Adrenal gland (tissue), 12 donors: Measurements from ENCODE around the gene EED. TPM values are rescaled to one million over a fixed set of nuclear protein-coding genes. Genes with fewer than 3 reads are reported as not detected.

Experiments
- DNase-seq, 7 donors: peaks; one replicate each; pipeline ENCODE4 v3.0.0-alpha.2; 2019 to 2020
- H3K27ac ChIP-seq, 5 donors: fragments of 200-600 bp; sonication (generic) in 4 of 5; 1 replicate in 3 of 5; 2 replicates in 2 of 5; pipeline versions ENCODE4 v1.5.1 to v1.8.0; 2016 to 2020; ENCODE audit warnings: mild to moderate bottlenecking in 1 of 5
- H3K27me3 ChIP-seq: fragments of 200-600 bp; 2 replicates; pipeline ENCODE4 v1.8.0; 2021
- H3K36me3 ChIP-seq, 2 donors: fragments of 200-600 bp; replicated peaks in 1 of 2; 1 replicate in 1 of 2; 2 replicates in 1 of 2; pipeline versions ENCODE4 v1.5.1 to v1.8.0; 2018 to 2022
- H3K4me1 ChIP-seq, 2 donors: fragments of 200-600 bp; replicated peaks in 1 of 2; 1 replicate in 1 of 2; 2 replicates in 1 of 2; pipeline versions ENCODE4 v1.5.1 to v1.8.0; 2018 to 2021
- H3K4me3 ChIP-seq, 4 donors: fragments of 200-600 bp; sonication (generic) in 3 of 4; one replicate each; pipeline ENCODE4 v1.5.1; 2016 to 2018
- H3K9me3 ChIP-seq, 3 donors: fragments of 200-600 bp; sonication (generic) in 1 of 3; replicated peaks in 1 of 3; 1 replicate in 2 of 3; 2 replicates in 1 of 3; pipeline versions ENCODE4 v1.5.1 to v1.8.0; 2016 to 2021
- CTCF ChIP-seq, 6 experiments: fragments of 450-650 bp in 4 of 6; fragments of 200-600 bp in 2 of 6; sonication (generic) in 1 of 6; IDR thresholded peaks; 1 replicate in 5 of 6; 2 replicates in 1 of 6; pipeline versions ENCODE4 v1.5.1 to v1.8.0; 2016 to 2021; ENCODE audit warnings: antibody characterized with exemption in 6 of 6, mild to moderate bottlenecking in 2 of 6, moderate library complexity in 1 of 6
- POLR2A ChIP-seq, 2 donors: fragments of 450-650 bp; IDR thresholded peaks; one replicate each; pipeline ENCODE4 v1.6.1; 2017; ENCODE audit warnings: antibody characterized with exemption in 2 of 2, mild to moderate bottlenecking in 2 of 2, moderate library complexity in 1 of 2
- WGBS, 4 donors: extraction: QIAGEN DNeasy Blood & Tissue Kit in 2 of 4; methylation state at CpG; one replicate each; pipeline versions ENCODE4 v1.1.5 to v1.1.7; 2013 to 2017; 5-methylcytosine and 5-hydroxymethylcytosine counted together
- intact Hi-C, 2 donors: fragments of 100-400 bp; cut with DNase I; formaldehyde crosslinking; loops; one replicate each; pipeline versions ENCODE4 v1.14.1 to v1.15.0; 2022 to 2023
- polyA plus RNA-seq, 3 donors: library from polyadenylated mRNA; stranded (reverse); fragments of 200-250 nt in 2 of 3; fragments of 350-450 nt in 1 of 3; fragmentation: Illumina TruSeq in 1 of 3; extraction: RNeasy Lipid Tissue Mini Kit (QIAGEN cat#74804) in 1 of 3; gene quantifications; one replicate each; pipeline ENCODE4 v1.2.3, GENCODE V29; 2013 to 2014
- total RNA-seq, 9 donors: library from RNA; depleted of rRNA in 4 of 9; stranded (reverse); fragments of >200 nt in 4 of 9; fragments of 120-200 nt in 1 of 9; fragmentation: NEBNext Ultra II Directional in 1 of 9; extraction: Animal tissue kit (Norgen Biotek cat#: 25700) in 1 of 9; gene quantifications; one replicate each; pipeline versions ENCODE4 v1.1.0 to v1.2.4, GENCODE V29; 2013 to 2023
- donor health status: healthy with polysubstance abuse.
- donor health status: Bipolar disorder and iron deficiency.
- donor health status: DM: yes; HTN: yes; CAD: no.
- donor health status: DM: no; HTN: no; CAD: no.
- donor health status: DM: no; HTN: no; CAD: no.
- donor health status: DM: yes; HTN: yes; CAD: no.

Gene EED
- total and polyA plus RNA-seq, 12 donors, result 8.5 to 21.6 (median 16.5) TPM

DNA sequence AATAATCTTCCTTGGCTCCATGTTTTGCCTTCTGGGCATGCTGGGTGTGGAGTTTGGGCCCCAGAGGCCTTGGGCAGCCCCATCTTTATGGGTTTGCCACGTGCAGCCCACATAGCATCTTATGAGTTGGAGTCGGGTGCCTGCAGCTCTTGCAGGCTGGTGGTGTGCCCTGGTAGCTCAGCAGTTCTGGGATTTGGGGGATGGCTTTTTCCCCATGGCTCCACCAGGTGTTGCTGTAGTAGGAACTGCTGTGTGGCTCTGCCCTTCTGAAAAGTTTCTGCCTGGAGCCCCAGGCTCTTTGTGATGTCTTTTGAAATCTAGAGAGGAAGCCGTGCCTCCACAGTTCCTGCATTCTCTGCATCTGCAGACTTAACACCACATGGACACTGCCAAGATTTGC lies 16.8 kb downstream of the EED start:
- intact Hi-C loops, result no loop called here
- Histone ChIP-seq H3K9me3 (no peaks in the 10 kb centered on the region), H3K27me3 (no peaks in the 10 kb centered on the region), H3K4me1 (no peaks in the 10 kb centered on the region), H3K4me3 (no peak overlapping the region), H3K36me3 (peaks cover 0 to 13% of the 10 kb centered on the region in 2 donors), H3K27ac (no peak overlapping the region)
- TF ChIP-seq CTCF (IDR thresholded peaks at IDR 0.05) (no peak), POLR2A (IDR thresholded peaks at IDR 0.05) (no peak)
- 92 to 100% (median 97%) methylated on average over 3 of the region's 3 CpGs for WGBS, 4 donors
- DNase-seq, result no peak

DNA sequence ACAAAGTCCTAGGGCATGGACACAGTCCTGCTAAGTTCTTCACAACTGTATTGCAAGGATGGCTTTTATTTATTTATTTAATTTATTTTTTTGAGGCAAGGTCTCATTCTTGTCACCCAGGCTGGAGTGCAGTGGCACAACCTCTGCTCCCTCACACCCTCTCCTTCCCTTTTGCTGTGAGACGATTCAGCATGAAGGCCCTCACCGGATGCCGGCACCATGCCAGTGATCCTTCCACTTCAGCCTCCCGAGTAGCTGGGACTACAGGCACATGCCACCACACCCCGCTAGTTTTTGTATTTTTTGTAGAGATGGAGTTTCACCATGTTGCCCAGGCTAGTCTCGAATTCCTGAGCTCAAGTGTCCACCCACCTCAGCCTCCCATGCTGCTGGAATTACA lies 17.8 kb downstream of the EED start:
- peaks cover 0 to 11% of the 10 kb centered on the region in 2 donors for H3K36me3 ChIP-seq
- no peaks in the 10 kb centered on the region for H3K9me3 ChIP-seq
- 95 to 98% (median 97%) methylated on average over 6 of the region's 6 CpGs for WGBS, 4 donors
- no peak for DNase-seq
- H3K27ac ChIP-seq, result no peak overlapping the region
- H3K27me3 ChIP-seq, result no peaks in the 10 kb centered on the region
- H3K4me1 ChIP-seq, result no peaks in the 10 kb centered on the region
- TF ChIP-seq POLR2A (IDR thresholded peaks at IDR 0.05) (no peak), CTCF (IDR thresholded peaks at IDR 0.05) (no peak)
- H3K4me3 ChIP-seq, result no peak overlapping the region
- intact Hi-C loops, result no loop called here

GRCh38 chr11:86264649-86265048 lies 20.1 kb downstream of the EED start:
- TF ChIP-seq POLR2A (IDR thresholded peaks at IDR 0.05) (no peak), CTCF (IDR thresholded peaks at IDR 0.05) (no peak)
- H3K27ac ChIP-seq, result no peak overlapping the region

GRCh38 chr11:86265194-86265593 lies 20.6 kb downstream of the EED start:
- DNase-seq, result no peak
- no peaks in the 10 kb centered on the region for H3K4me1 ChIP-seq
- no peaks in the 10 kb centered on the region for H3K36me3 ChIP-seq

More at GRCh38 chr11:86264649-86265048, 20.1 kb downstream of the EED start:
- Histone ChIP-seq H3K36me3 (peaks cover 0 to 5% of the 10 kb centered on the region in 2 donors), H3K27me3 (no peaks in the 10 kb centered on the region), H3K4me1 (no peaks in the 10 kb centered on the region), H3K9me3 (peaks cover 0 to 3% (median 0%) of the 10 kb centered on the region in 3 donors), H3K4me3 (no peak overlapping the region)
- DNase-seq, result no peak
- WGBS, 4 donors, result 96 to 100% (median 98%) methylated on average over 2 of the region's 2 CpGs
- intact Hi-C loops, result no loop called here

More at GRCh38 chr11:86265194-86265593, 20.6 kb downstream of the EED start:
- H3K27ac ChIP-seq, result no peak overlapping the region
- no peak for TF ChIP-seq CTCF (IDR thresholded peaks at IDR 0.05)
- no peak for TF ChIP-seq POLR2A (IDR thresholded peaks at IDR 0.05)
- no peak overlapping the region for H3K4me3 ChIP-seq
- peaks cover 0 to 3% (median 0%) of the 10 kb centered on the region in 3 donors for H3K9me3 ChIP-seq
- intact Hi-C loops, result no loop called here
- H3K27me3 ChIP-seq, result no peaks in the 10 kb centered on the region
